GM23338 (cell line): Measurements from ENCODE around the gene MYOC. TPM values are rescaled to one million over a fixed set of nuclear protein-coding genes. Genes with fewer than 3 reads are reported as not detected.

Source experiments
- ATAC-seq: fragments of 200-7000 bp; cut with Tn5 transposase; 3 replicates; pipeline ENCODE4 v1.9.1; 2020
- DNase-seq: peaks from one replicate; pipeline ENCODE4 v3.0.0-alpha.2; 2015; ENCODE audit warnings: low spot score
- H2AFZ ChIP-seq: fragments of 200-600 bp; sonication (generic); 2 replicates; pipeline ENCODE4 v1.8.0; 2016; ENCODE audit warnings: antibody characterized with exemption, mild to moderate bottlenecking, moderate library complexity
- H3F3A ChIP-seq: fragments of 200-600 bp; sonication (generic); replicated peaks from 2 replicates; pipeline ENCODE4 v1.8.0; 2017; ENCODE audit warnings: antibody characterized with exemption, mixed run types, low read depth
- H3K27ac ChIP-seq: fragments of 200-600 bp; sonication (generic); 2 replicates; pipeline ENCODE4 v1.6.1; 2016; ENCODE audit warnings: low read depth
- H3K27me3 ChIP-seq: fragments of 200-600 bp; sonication (generic); 2 replicates; pipeline ENCODE4 v1.8.0; 2016; ENCODE audit warnings: mild to moderate bottlenecking, mixed run types, moderate library complexity; ENCODE audit not compliant: insufficient read depth
- H3K36me3 ChIP-seq: fragments of 200-600 bp; sonication (generic); 2 replicates; pipeline ENCODE4 v1.8.0; 2016; ENCODE audit warnings: mild to moderate bottlenecking; ENCODE audit not compliant: insufficient read depth
- H3K4me1 ChIP-seq: fragments of 200-600 bp; sonication (generic); 2 replicates; pipeline ENCODE4 v1.8.0; 2016; ENCODE audit warnings: mild to moderate bottlenecking, moderate library complexity; ENCODE audit not compliant: insufficient read depth
- H3K4me2 ChIP-seq: fragments of 200-600 bp; sonication (generic); 2 replicates; pipeline ENCODE4 v1.7.1; 2017; ENCODE audit warnings: mixed run types
- H3K4me3 ChIP-seq: fragments of 200-600 bp; sonication (generic); 2 replicates; pipeline ENCODE4 v1.6.1; 2016; ENCODE audit warnings: mixed run types
- H3K79me2 ChIP-seq: fragments of 200-600 bp; sonication (generic); replicated peaks from 2 replicates; pipeline ENCODE4 v1.8.0; 2017; ENCODE audit warnings: mild to moderate bottlenecking; ENCODE audit not compliant: insufficient read depth
- H3K9me2 ChIP-seq: fragments of 200-600 bp; sonication (generic); 2 replicates; pipeline ENCODE4 v1.8.0; 2017; ENCODE audit not compliant: insufficient read depth
- H4K20me1 ChIP-seq: fragments of 200-600 bp; sonication (generic); replicated peaks from 2 replicates; pipeline ENCODE4 v1.8.0; 2017; ENCODE audit warnings: mild to moderate bottlenecking; ENCODE audit not compliant: insufficient read depth
- H3K27ac Mint-ChIP-seq: 2 replicates; pipeline ENCODE4 v1.8.0; 2020; ENCODE audit warnings: inconsistent platforms, mild to moderate bottlenecking, moderate library complexity, mixed read lengths
- H3K27me3 Mint-ChIP-seq: 3 replicates; pipeline ENCODE4 v1.8.0; 2022; ENCODE audit warnings: low read depth, mild to moderate bottlenecking, moderate library complexity, mixed read lengths, inconsistent platforms; ENCODE audit not compliant: insufficient read depth, poor library complexity
- H3K36me3 Mint-ChIP-seq: 3 replicates; pipeline ENCODE4 v1.8.0; 2021; ENCODE audit warnings: low read depth, mild to moderate bottlenecking, inconsistent platforms, moderate library complexity, mixed read lengths
- H3K4me1 Mint-ChIP-seq: 3 replicates; pipeline ENCODE4 v1.8.0; 2020; ENCODE audit warnings: mild to moderate bottlenecking, inconsistent platforms, mixed read lengths
- H3K4me3 Mint-ChIP-seq: 3 replicates; pipeline ENCODE4 v1.8.0; 2021; ENCODE audit warnings: moderate library complexity, mild to moderate bottlenecking, inconsistent platforms, mixed read lengths
- H3K9me3 Mint-ChIP-seq: 3 replicates; pipeline ENCODE4 v1.8.0; 2020; ENCODE audit warnings: moderate library complexity, mild to moderate bottlenecking, inconsistent platforms, mixed read lengths
- CREB1 ChIP-seq: fragments of 250-450 bp; sonication (Bioruptor Pico); IDR thresholded peaks from 2 replicates; pipeline ENCODE4 v1.5.0; 2020; ENCODE audit warnings: low read depth, mild to moderate bottlenecking, moderate library complexity
- CTCF ChIP-seq, 2 experiments: fragments of 200-600 bp in 1 of 2; sonication (generic) in 1 of 2; conservative IDR thresholded peaks; 2 replicates each; pipeline versions ENCODE4 v1.5.1 to v1.6.1; 2016 to 2017; ENCODE audit warnings: antibody characterized with exemption in 2 of 2, low read depth in 2 of 2, mild to moderate bottlenecking in 2 of 2, moderate library complexity in 1 of 2
- ETS1 ChIP-seq: IDR thresholded peaks from 2 replicates; pipeline ENCODE4 v1.6.1; 2016; ENCODE audit warnings: antibody characterized with exemption
- JUNB ChIP-seq: IDR thresholded peaks from one replicate; pipeline ENCODE4 v1.6.1; 2016; ENCODE audit warnings: antibody characterized with exemption; ENCODE audit not compliant: unreplicated experiment
- NANOG ChIP-seq: IDR thresholded peaks from 2 replicates; pipeline ENCODE4 v1.6.1; 2016; ENCODE audit warnings: antibody characterized with exemption, borderline replicate concordance
- POLR2AphosphoS5 ChIP-seq: IDR thresholded peaks from 2 replicates; pipeline ENCODE4 v1.6.1; 2016; ENCODE audit warnings: antibody characterized with exemption, low read depth
- REST ChIP-seq: IDR thresholded peaks from one replicate; pipeline ENCODE4 v1.6.1; 2018; ENCODE audit warnings: antibody characterized with exemption; ENCODE audit not compliant: unreplicated experiment
- STAT1 ChIP-seq: IDR thresholded peaks from one replicate; pipeline ENCODE4 v1.6.1; 2016; ENCODE audit warnings: antibody characterized with exemption; ENCODE audit not compliant: unreplicated experiment
- ZNF114 ChIP-seq: fragments of 250-450 bp; sonication (Bioruptor Pico); IDR thresholded peaks from 2 replicates; pipeline ENCODE4 v1.5.0; 2020; ENCODE audit warnings: mild to moderate bottlenecking, moderate library complexity
- ZNF331 ChIP-seq: fragments of 250-450 bp; sonication (Bioruptor Pico); IDR thresholded peaks from 2 replicates; pipeline ENCODE4 v1.5.0; 2020; ENCODE audit warnings: low read depth, mild to moderate bottlenecking, moderate library complexity
- ZNF462 ChIP-seq: fragments of 250-450 bp; sonication (Bioruptor Pico); IDR thresholded peaks from 2 replicates; pipeline ENCODE4 v1.5.0; 2020; ENCODE audit warnings: mild to moderate bottlenecking, moderate library complexity
- polyA plus RNA-seq: library from polyadenylated mRNA; unstranded; fragments of >200 nt; fragmentation: Nextera tagmentation; extraction: Ambion mirVana; gene quantifications from 2 replicates; pipeline ENCODE4 v1.2.1, GENCODE V29; 2016
- total RNA-seq: library from RNA; depleted of rRNA; stranded (reverse); fragments of >200 nt; shearing (Covaris generic); gene quantifications from 2 replicates; pipeline ENCODE4 v1.2.3, GENCODE V29; 2014

The MYOC gene
- total and polyA plus RNA-seq, 2 experiments from 2014 or later: not detected

- Histone ChIP-seq H3K9me2 (no peaks in the 10 kb centered on the region), H3K4me3 (no peak overlapping the region), H3K27me3 (no peaks in the 10 kb centered on the region), H3K4me1 (no peaks in the 10 kb centered on the region), H2AFZ (no peak overlapping the region), H4K20me1 (no peaks in the 10 kb centered on the region; the same call in 1 of the 2 replicates), H3F3A (no peaks in the 10 kb centered on the region), H3K27ac (peak overlapping the region; percentile 46; the same call in 1 of the 2 replicates), H3K36me3 (peaks cover 78% of the 10 kb centered on the region), H3K79me2 (no peaks in the 10 kb centered on the region), H3K4me2 (no peak overlapping the region)
- ATAC-seq (no peak), DNase-seq (no peak)
- H3K27ac Mint-ChIP-seq: no peak overlapping the region
- TF ChIP-seq CTCF (conservative IDR thresholded peaks at IDR 0.05; ENCODE audit: low read depth in 2 of 2): no peak
- no peak for TF ChIP-seq ZNF114 (CRISPR knock-in tag)
- no peak for TF ChIP-seq STAT1
- TF ChIP-seq REST: no peak
- no peak for TF ChIP-seq POLR2AphosphoS5
- TF ChIP-seq CREB1 (CRISPR knock-in tag): no peak
- TF ChIP-seq ZNF331 (CRISPR knock-in tag): no peak
- TF ChIP-seq ETS1: no peak
- no peak for TF ChIP-seq ZNF462 (CRISPR knock-in tag)
- no peak for TF ChIP-seq JUNB
- no peak for TF ChIP-seq NANOG
- no peak overlapping the region for H3K4me3 Mint-ChIP-seq
- no peaks in the 10 kb centered on the region for H3K4me1 Mint-ChIP-seq
- H3K9me3 Mint-ChIP-seq: no peaks in the 10 kb centered on the region
- peaks cover 6% of the 10 kb centered on the region for H3K27me3 Mint-ChIP-seq
- peaks cover 78% of the 10 kb centered on the region for H3K36me3 Mint-ChIP-seq
Observed at GRCh38 chr1:171585715-171586114, 66.8 kb downstream of the MYOC start.
